Stimulated activated CD4-positive, alpha-beta T cell treated with anti-CD3 and anti-CD28 coated beads, Interleukin-1b, Interleukin-23, amount 100 ng/mL, for 24 hours (primary cell): ENCODE measurements around the gene DAD1.
A peak's percentile ranks its signal among the peaks of the same experiment; 100 is the strongest.
"Not testable (repeated sequence)": the region's sequence is repeated elsewhere in the genome, so short reads cannot be mapped to it uniquely, and the experiment has no call there.

ENCODE experiments used
- DNase-seq, 4 experiments: peaks; one replicate each; pipeline ENCODE4 v3.0.0-alpha.2; 2020; ENCODE audit warnings: low read depth in 4 of 4, low spot score in 1 of 4

DAD1 gene

DNA sequence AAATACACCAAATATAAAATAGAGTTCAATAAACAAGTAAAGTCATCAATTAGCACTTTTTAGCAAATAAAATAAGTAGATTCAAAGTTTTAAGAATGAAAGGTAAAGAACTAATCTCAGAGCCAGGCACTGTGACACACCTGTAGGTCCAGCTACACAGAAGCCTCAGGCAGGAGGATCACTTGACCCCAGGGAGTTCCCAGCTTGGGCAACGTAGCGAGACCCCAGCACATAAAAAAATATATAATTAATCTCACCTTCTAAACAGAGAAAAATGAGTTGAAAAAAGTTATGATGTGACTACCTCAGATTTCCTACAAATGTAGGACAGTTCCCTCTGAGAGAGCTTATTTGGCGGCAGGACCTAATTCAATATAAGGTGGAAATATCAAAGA is 19.3 kb downstream of the DAD1 start:
- no peak for DNase-seq

DNA sequence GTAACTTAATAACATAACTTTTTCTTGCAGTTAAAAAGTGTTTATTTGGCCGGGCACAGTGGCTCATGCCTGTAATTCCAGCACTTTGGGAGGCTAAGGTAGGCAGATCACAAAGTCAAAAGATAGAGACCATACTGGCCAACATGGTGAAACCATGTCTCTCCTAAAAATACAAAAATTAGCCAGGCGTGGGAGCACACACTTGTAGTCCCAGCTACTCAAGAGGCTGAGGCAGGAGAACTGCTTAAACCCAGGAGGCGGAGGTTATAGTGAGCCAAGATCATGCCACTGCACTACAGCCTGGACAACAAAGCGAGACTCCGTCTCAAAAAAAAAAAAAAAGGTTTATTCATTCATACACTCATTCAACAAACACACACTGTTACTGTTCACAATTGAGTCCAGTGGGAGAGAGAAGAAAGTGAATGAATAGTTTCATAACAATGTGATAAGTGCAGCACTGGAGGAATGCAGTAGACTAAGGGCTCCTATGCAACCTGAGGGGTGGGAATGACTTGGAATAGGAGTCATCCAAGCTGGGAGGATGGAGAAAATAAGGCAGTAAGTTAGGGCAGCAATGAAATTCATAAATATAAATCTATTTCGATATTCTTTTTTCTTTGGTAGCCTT is 19.8 kb downstream of the DAD1 start:
- DNase-seq = no peak

DNA sequence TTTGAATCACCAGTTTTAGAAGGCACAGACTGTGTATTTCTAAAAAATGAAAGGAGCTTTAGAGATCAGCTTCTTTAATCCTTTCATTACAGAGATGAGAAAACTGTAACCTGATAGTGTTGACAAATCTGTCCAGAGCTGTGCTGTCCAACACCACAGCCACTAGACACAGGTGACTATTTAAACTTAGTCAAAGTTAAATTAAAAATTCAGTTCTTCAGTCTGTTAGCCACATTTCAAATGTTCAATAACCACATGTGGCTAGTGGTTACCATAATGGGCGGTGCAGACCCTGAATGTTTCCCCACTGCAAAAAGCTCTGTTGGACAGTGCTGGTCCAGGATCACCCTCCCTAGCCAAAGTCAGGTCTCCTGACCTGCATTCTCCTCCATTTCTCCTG is 21.6 kb downstream of the DAD1 start:
- no peak for DNase-seq

DNA sequence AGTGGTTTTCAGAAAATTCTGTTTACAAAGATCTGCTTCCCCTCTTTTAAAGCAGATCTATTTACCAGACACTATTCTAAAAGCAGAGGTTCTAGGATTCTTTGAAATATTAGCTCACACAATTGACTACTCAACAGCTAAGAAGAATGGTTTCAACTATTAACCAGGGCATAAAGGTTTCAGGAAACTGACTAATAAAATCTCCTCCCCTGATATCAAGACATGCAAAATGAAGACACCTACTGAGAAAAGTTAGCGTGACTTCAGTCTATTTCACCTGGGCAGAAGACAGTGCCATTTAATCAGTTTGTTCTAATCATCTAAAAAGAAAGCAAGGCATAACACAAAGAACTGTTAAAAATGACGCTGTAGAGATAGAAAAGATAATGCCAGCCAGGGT is 22.2 kb downstream of the DAD1 start:
- no peak for DNase-seq

GRCh38 chr14:22566266-22566665 is 22.8 kb downstream of the DAD1 start:
- DNase-seq = not testable (repeated sequence)

- DNase-seq = no peak
Measured at GRCh38 chr14:22565391-22565945, 23.6 kb downstream of the DAD1 start.

- no peak for DNase-seq
Measured at GRCh38 chr14:22564463-22564862, 24.6 kb downstream of the DAD1 start.

- no peak for DNase-seq
Measured at GRCh38 chr14:22563987-22564386, 25.0 kb downstream of the DAD1 start.

DNA sequence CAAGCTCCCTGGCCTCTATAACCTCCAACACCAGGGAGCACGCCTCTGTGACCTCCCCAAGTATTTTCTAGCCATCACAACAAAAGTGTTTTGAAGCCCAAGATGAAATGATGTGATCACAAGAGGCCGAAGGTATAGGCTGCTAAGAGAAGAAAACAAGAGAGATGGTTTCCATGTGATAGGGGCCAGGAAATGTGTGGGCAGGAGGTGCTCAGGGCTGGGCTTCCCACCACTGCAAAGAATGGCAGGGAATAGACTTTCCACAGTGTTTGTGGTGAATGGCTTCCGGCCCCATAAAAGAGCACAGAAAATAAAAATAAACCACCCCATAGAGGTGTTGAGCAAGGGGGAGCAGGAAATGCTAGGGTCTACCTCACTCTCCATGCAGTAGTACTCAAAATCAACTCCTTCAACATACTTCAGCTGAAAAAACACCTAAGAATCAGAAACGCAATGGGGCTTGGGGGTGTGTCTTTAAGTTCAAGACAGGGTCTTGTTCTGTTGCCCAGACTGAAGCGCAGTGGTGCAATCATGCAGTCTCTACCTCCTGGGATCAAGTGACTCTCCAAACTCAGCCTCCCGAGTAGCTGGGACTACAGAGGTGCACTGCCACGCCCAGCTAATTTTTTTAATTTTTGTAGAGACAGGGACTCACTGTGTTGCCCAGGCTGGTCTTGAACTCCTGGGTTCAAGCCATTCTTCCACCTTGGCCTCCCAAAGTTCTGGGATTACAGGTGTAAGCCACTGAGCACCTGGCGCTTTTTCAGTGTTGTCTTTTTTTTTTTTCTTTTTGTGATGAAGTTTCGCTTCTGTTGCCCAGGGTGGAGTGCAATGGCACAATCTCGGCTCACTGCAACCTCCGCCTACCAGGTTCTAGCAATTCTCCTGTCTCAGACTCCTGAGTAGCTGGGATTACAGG is 27.1 kb downstream of the DAD1 start:
- DNase-seq = peak in 1 of 4 experiments; percentile 70

GRCh38 chr14:22561366-22561660 is 27.7 kb downstream of the DAD1 start:
- no peak for DNase-seq

DNA sequence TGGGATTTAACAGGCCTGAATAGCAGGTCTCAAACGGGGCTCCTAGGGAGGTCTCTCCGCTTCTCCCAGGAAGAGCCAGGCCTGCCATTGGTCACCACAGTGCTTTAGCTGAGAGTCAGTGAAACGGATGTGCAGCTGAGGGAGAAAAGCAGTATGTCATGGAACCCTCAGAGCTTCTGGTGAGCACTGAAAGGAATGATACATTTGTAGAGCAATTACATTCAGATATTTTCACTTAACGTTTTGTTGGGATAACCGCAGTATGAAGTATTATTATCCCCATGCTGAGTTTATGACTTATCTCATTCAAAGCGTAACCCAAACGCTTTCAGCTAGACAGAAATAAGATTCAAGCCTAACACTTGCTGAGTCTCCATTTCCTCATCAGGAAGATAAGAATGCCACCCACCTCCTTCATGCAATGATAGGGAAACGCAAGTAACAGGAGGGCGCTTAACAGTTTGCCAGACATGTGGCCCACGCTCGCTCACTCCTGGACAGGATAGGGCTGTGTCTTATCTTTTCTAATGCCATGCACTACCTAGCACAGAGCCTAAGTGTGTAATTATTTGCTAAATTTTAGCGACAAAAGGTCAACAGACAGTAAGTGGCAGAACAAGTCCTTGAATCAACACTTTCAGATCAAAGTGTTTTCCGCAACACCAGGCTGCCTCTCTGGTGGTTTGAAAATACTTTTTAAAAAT is 28.2 kb downstream of the DAD1 start:
- DNase-seq = no peak

- no peak for DNase-seq
Measured at GRCh38 chr14:22559041-22559440, 30.0 kb downstream of the DAD1 start.

- DNase-seq = peak in 1 of 4 experiments; percentile 64
Measured at GRCh38 chr14:22558221-22558913, 30.7 kb downstream of the DAD1 start.

- no peak for DNase-seq
Measured at GRCh38 chr14:22557846-22558220, 31.2 kb downstream of the DAD1 start.

DNA sequence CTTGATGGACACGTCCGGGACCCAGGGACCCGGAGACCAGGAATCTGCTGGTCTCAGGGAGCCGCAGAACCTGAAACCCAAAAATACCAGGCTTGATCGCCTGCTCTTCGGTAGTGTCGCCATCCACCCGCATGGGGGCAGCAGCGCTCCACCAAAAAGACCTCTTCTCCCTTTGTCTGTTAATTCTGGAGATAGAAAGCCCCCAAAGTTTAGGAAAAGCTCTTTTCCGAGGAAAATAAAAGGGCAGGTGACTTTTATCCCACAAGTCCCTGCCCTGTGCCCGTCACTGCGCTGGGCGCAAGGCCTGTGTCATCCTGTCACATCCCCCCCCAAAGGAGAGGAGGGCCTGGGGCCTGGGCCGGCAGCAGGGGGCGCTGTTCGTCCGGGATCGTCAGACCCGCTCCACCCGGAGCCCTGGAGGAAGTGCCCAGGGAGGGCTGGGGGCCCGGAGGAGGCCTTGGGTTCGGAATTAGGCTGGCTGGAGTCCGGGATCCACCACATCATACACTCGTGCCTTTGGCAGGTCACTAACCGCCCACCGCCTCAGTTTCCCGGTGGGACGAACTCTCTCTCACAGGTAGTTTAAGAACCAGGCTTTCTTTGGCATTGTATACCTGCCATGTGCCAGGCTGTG is 31.9 kb downstream of the DAD1 start:
- peak; percentile 88 to 96 (median 92) for DNase-seq

- peak; percentile 82 to 95 (median 92) for DNase-seq
Measured at GRCh38 chr14:22556021-22556989, 32.7 kb downstream of the DAD1 start.

- DNase-seq = peak in 2 of 4 experiments; percentile 63 to 77
Measured at GRCh38 chr14:22555384-22556011, 33.5 kb downstream of the DAD1 start.

GRCh38 chr14:22554498-22555383 is 34.3 kb downstream of the DAD1 start:
- no peak for DNase-seq
